AG09319 (cell line): ENCODE measurements around the gene NT5C1A.

Source experiments
- DNase-seq: peaks from one replicate; pipeline ENCODE4 v3.0.0-alpha.2; 2010; ENCODE audit warnings: low read depth; ENCODE audit errors: extremely low read depth
- TF ChIP-seq, protein P1 (sequence below): IDR thresholded peaks from 2 replicates; pipeline ENCODE4 v1.5.1; 2011; ENCODE audit warnings: low read depth, mild to moderate bottlenecking, inconsistent platforms, low read length, moderate library complexity

The NT5C1A gene

GRCh38 chr1:39711104-39711965 is 39.4 kb upstream of the NT5C1A start:
- DNase-seq: no peak
- TF ChIP-seq, protein P1, sequence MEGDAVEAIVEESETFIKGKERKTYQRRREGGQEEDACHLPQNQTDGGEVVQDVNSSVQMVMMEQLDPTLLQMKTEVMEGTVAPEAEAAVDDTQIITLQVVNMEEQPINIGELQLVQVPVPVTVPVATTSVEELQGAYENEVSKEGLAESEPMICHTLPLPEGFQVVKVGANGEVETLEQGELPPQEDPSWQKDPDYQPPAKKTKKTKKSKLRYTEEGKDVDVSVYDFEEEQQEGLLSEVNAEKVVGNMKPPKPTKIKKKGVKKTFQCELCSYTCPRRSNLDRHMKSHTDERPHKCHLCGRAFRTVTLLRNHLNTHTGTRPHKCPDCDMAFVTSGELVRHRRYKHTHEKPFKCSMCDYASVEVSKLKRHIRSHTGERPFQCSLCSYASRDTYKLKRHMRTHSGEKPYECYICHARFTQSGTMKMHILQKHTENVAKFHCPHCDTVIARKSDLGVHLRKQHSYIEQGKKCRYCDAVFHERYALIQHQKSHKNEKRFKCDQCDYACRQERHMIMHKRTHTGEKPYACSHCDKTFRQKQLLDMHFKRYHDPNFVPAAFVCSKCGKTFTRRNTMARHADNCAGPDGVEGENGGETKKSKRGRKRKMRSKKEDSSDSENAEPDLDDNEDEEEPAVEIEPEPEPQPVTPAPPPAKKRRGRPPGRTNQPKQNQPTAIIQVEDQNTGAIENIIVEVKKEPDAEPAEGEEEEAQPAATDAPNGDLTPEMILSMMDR: no peak

DNA sequence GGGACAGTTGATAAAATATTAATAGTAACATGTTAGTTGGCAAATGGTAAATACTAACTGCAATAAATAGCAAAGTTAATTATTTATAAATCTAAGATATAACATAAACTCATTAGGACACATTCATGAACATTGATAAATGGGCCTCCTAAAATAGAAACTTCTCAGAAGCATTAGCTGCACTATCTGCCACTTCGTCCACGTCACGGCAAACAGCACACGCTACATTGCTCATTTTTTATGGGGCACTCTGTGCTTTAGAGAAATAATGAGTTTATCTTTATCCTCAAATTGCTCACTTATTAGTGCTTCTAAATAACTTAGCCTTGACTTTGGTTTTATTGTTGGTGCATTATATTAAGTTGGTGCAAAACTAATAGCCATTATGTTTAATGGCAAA is 35.6 kb upstream of the NT5C1A start:
- TF ChIP-seq, protein P1: no peak
- DNase-seq: no peak

- TF ChIP-seq, protein P1: no peak
- no peak for DNase-seq
These were observed 32.9 kb upstream of the NT5C1A start for GRCh38 chr1:39704757-39705156.

- DNase-seq: no peak
- TF ChIP-seq, protein P1: no peak
These were observed 29.1 kb upstream of the NT5C1A start for GRCh38 chr1:39701049-39701439.

- no peak for DNase-seq
- TF ChIP-seq, protein P1: no peak
These were observed 28.4 kb upstream of the NT5C1A start for GRCh38 chr1:39700348-39700747.

DNA sequence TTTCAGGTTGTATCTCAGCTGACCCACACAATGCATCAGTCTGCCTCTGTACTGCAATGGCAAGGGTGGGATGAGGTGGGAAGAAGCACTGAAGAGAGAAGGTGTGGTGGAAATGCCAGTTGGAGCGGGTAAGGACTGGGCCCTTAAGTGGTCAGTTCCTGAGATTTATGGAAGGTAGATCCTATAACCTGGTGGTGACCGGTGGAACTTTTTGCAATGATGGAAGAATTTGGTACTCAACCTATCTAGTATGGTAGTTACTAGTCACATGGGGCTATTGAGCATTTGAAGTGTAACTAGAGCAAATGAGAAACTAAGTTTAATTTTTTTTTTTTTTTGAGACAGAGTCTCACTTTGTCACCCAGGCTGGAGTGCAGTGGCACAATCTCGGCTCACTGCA is 27.5 kb upstream of the NT5C1A start:
- DNase-seq: no peak
- TF ChIP-seq, protein P1: no peak

DNA sequence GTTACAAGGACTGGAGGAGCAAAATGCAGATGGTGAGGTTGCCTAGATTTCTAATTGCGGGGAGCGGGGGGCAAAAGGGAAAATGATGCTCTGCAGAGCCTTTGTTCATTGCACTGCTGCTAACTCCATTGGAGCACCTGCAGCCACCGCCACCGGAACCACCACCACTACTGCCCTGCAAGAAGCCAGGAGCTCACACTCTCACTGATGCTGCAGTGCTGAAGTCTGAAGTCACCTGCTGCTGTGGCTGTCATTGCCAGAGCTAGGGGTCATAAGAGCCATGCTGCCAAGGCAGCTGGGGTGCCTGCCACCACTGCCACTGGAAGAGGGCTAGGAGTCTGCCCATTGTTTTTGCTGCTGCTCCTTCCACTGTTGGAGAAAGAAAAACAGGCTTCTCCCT is 26.7 kb upstream of the NT5C1A start:
- DNase-seq: no peak
- TF ChIP-seq, protein P1: no peak
